Stimulated activated CD4-positive, alpha-beta T cell treated with anti-CD3 and anti-CD28 coated beads, TNF-alpha, amount 100 ng/mL, for 1 hour (primary cell): ENCODE results near the gene OTUD5.
"Not testable (repeated sequence)": the region's sequence is repeated elsewhere in the genome, so short reads cannot be mapped to it uniquely, and the experiment has no call there.

ENCODE experiments used
- DNase-seq, 3 donors: peaks; one replicate each; pipeline ENCODE4 v3.0.0-alpha.2; 2020; ENCODE audit warnings: low read depth in 3 of 3, low spot score in 1 of 3

Gene OTUD5

GRCh38 chrX:48957477-48957826 lies at the start of gene OTUD5:
TSS of gene OTUD5 (minus strand) at chrX:48957607. CDS start at chrX:48957570, 37 bp downstream.
- DNase-seq: peak; percentile 36 to 49 (median 48)

DNA sequence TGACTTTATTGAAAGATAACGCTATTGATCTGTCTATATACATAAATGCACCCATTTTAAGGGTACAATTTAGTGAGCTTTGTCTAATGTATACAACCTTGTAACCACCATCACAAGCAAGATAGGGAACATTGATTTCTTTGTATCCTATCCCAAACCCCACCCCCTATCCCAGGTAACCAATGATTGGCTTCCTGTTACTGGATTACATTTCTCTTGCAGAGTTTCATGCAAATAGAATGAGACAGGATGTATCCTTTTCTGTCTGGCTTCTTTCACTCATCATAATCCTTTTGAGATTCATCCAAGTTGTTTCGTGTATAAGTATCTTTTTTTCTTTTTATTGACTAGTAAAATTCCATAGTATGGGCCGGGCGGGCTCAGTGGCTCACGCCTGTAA lies 46.3 kb upstream of the OTUD5 start:
- DNase-seq: no peak

- peak; percentile 55 to 64 (median 55) for DNase-seq
Observed at GRCh38 chrX:49002091-49002935, 44.9 kb upstream of the OTUD5 start, which contains the start of gene GRIPAP1. TSS of gene GRIPAP1 (minus strand) at chrX:49002264. CDS start at chrX:49002229, 35 bp downstream.

DNA sequence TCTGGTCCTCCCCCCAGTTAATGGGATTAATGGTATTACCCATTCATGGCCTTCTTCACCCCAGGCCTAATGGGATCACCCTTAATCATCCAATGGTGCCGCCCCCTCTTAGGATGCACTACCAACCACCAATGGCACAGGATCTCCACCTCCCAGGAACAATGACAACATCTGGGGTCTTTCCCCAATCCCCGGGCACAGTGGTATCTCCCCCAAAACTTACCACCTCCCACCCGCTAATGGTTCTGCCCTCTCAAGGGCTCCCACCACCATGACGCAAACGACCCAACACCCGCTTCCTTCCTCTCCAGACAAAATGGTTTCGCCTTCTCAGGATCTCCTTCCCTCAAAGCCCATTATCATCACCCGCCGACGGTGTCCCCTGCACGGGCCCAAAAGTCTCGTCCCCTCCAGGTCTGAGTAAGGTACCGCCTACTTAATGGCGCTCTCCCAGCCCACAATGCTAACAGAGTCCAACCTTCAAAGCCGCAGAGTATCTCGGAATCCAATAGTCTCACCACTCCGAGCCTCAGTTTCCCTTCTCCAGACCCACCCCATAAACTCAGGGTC lies 44.2 kb upstream of the OTUD5 start:
- peak in 2 of 3 donors; percentile 2 to 9 for DNase-seq

GRCh38 chrX:49000636-49001035 lies 43.2 kb upstream of the OTUD5 start:
- no peak for DNase-seq

GRCh38 chrX:48999030-48999429 lies 41.6 kb upstream of the OTUD5 start:
- no peak for DNase-seq

- no peak for DNase-seq
Observed at GRCh38 chrX:48998391-48998790, 41.0 kb upstream of the OTUD5 start.

DNA sequence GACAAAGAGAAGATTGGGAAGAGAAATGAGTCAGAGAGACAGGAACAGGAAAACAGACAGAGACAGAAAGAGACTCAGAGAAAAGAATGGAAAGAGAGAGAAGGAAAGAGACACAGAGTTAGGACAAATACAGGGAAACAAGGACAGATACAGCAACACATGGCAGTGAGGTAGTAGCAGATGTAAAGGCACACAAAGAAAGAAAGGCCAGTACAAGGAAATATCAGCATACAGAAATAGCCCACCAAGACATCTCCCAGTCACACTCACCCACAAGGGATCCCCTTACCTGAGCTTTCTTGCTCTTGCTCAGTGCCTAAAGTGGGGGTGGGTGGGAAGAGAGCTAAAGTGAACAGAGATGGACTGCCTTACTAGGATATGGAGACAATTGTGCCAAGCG lies 40.5 kb upstream of the OTUD5 start:
- DNase-seq: no peak

DNA sequence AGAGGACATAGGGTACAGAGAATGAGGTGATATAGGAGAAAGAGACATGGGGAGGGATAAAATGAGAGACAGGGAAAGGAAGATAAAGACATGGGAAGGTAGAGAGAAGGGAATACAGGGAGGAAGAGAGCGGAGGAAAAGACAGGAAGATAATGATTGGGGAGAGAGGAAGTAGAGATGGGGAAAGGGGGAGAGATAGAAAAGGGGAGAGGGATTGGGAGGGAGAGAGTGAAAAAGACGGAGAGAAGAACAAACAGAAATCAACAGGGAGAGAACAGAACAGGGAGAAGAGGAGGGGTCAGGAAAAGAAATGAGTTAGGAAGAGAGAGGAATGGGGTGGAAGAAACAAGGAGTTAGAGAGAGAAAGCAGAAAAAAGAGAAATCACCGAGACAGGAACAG lies 40.0 kb upstream of the OTUD5 start:
- no peak for DNase-seq

DNA sequence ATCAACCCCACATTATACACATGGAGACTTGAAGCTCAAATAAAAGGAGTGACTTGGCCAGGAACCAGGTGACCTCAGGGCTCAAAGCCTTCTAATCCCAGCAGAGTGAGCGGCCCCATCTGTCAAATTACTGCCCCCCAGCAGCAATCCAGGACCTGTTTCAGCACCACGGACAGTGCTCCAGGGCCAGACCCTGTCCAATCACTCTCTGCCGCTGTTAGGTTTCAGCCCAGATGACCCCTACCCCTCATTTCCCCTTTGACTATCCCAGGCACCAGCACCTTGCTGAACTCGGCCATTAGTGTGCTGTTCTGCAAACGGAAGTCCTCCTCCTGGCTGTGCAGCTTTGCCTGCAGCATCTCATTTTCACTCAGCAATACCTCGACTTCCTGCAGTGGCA lies 39.6 kb upstream of the OTUD5 start:
- DNase-seq: no peak

DNA sequence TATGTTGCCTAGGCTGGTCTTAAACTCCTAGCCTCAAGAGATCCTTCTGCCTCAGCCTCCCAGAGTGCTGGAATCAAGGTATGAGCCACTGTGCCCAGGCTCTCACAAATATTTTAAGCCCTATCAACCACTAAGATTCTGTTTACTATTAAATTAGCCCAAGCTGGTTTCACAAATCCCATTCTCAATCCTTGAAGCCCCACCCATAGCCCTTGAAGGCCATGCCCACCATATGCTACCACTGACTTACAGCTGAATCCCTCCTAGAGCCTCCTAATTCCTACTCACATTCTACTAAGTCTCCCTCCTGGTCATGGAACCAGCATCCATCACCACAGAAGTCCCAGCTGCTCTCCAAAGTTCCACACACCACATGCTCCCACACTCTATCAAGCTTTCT lies 34.9 kb upstream of the OTUD5 start:
- DNase-seq: no peak

GRCh38 chrX:48989483-48989882 lies 32.1 kb upstream of the OTUD5 start:
- DNase-seq: no peak

- no peak for DNase-seq
Observed at GRCh38 chrX:48983896-48984295, 26.5 kb upstream of the OTUD5 start.

- DNase-seq: no peak
Observed at GRCh38 chrX:48983081-48983480, 25.7 kb upstream of the OTUD5 start.

DNA sequence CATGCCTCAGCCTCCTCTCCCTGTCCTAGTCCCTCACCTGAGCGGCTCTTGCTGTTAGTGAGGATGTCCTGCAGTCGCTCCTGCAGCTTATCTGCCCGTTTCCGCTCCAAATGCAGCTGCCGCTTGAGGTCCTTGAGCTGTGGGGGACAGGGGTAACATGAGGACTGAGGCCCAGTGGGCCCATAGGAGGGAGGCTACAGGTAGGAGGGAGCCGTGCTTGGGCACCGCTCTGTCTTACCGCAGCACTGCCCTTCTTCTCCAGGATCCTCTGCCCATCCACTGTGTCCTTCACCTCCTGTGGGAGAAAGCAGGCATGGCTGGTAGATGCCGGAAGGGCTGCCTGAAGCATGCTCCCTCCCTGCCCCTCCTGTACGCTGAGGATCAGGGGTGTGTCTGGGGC lies 23.8 kb upstream of the OTUD5 start:
- no peak for DNase-seq

- not testable (repeated sequence) for DNase-seq
Observed at GRCh38 chrX:48980341-48980740, 22.9 kb upstream of the OTUD5 start.

GRCh38 chrX:48978226-48978625 lies 20.8 kb upstream of the OTUD5 start:
- no peak for DNase-seq

- DNase-seq: no peak
Observed at GRCh38 chrX:48976086-48976485, 18.7 kb upstream of the OTUD5 start.

DNA sequence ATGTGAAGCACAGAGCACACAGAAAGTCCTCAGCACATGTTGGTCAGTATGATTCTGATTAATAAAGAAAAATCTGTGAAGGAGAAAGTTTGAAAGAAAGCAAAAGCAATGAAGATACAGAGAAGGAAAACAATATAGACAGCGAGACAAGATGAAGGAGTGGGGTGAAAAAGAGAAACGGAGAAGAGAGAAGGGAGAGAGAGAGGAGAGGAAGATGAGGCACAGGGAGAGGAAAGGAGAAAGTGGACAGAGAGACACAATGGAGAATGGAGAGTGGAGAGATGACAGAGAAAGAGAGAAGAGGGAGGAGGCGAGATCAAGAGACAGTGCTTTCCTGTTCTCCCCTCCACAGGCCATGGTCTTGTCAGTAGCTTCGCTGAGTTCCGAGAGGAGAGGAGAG lies 18.1 kb upstream of the OTUD5 start:
- no peak for DNase-seq

- no peak for DNase-seq
Observed at GRCh38 chrX:48975041-48975440, 17.6 kb upstream of the OTUD5 start.

DNA sequence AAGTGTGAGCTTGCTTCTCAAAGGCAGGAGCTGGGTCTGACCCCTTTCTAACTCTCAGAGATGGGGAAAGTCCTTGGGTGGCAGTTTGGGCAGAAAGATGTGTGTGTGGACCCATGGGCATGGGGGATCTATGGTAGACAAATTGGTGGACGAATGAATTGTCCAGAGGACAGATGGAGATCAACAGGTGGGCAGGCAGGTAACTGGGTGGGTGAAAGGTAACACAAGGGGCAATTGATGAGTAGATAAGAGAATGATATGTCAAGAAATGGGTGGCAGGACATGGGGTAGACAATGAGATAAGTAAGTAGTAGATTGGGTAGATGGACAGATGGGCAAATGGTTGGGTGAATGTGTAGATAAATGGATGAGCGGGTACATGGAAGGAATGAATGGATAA lies 17.2 kb upstream of the OTUD5 start:
- DNase-seq: no peak

DNA sequence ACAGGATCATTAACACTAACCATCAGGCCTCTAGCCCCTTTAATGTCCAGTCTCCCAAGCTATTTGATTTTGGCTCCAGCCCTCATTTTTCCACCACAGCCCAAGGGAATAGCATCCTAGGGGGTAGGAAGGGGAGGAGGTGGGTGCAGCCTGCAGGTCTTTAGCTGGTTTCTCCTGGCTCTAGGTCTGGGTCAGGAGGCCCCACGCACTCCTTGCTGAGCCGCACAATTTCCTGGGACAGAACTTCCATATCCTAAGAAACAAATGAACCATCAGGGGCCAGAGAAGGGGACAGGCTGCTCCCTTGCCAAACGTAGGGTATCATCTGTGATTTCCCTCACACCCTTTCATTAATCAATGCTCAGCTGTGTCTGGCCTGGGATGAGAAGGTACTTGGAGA lies 16.6 kb upstream of the OTUD5 start:
- no peak for DNase-seq
